Esophagus muscularis mucosa (tissue), 4 donors: ENCODE data around the gene ANO4. TPM values are rescaled to one million over a fixed set of nuclear protein-coding genes. Genes with fewer than 3 reads are reported as not detected.

ENCODE experiments used
- DNase-seq: peaks from one replicate; pipeline ENCODE4 v3.0.0-alpha.2; 2017; ENCODE audit errors: extremely low spot score
- H3K27ac ChIP-seq, 4 donors: fragments of 200-600 bp; sonication (generic); replicated peaks in 1 of 4; 1 replicate in 3 of 4; 2 replicates in 1 of 4; pipeline ENCODE4 v1.5.1; 2016 to 2019; ENCODE audit warnings: mild to moderate bottlenecking in 1 of 4
- H3K27me3 ChIP-seq, 4 donors: fragments of 200-600 bp; sonication (generic); one replicate each; pipeline versions ENCODE4 v1.5.1 to v1.6.0; 2016 to 2019
- H3K36me3 ChIP-seq, 4 donors: fragments of 200-600 bp; sonication (generic); one replicate each; pipeline ENCODE4 v1.5.1; 2016 to 2019
- H3K4me1 ChIP-seq, 4 donors: fragments of 200-600 bp; sonication (generic); one replicate each; pipeline ENCODE4 v1.5.1; 2016 to 2019
- H3K4me3 ChIP-seq, 4 donors: fragments of 200-600 bp; sonication (generic); 1 replicate in 2 of 4; 2 replicates in 2 of 4; pipeline ENCODE4 v1.5.1; 2016 to 2019; ENCODE audit warnings: mild to moderate bottlenecking in 4 of 4, moderate library complexity in 1 of 4
- H3K9me3 ChIP-seq, 4 donors: fragments of 200-600 bp; sonication (generic); 1 replicate in 3 of 4; 2 replicates in 1 of 4; pipeline ENCODE4 v1.5.1; 2016 to 2019
- CTCF ChIP-seq, 3 experiments: fragments of 200-600 bp in 2 of 3; fragments of 450-650 bp in 1 of 3; sonication (generic) in 2 of 3; IDR thresholded peaks; one replicate each; pipeline ENCODE4 v1.5.1; 2017 to 2019; ENCODE audit warnings: antibody characterized with exemption in 3 of 3, mild to moderate bottlenecking in 2 of 3, moderate library complexity in 1 of 3
- EP300 ChIP-seq: sonication (generic); formaldehyde crosslinking; IDR thresholded peaks from one replicate; pipeline ENCODE4 v1.6.1; 2017; ENCODE audit warnings: antibody characterized with exemption
- POLR2A ChIP-seq: fragments of 450-650 bp; IDR thresholded peaks from one replicate; pipeline ENCODE4 v1.6.1; 2017; ENCODE audit warnings: antibody characterized with exemption, moderate library complexity, mild to moderate bottlenecking, low read depth
- POLR2AphosphoS5 ChIP-seq, 2 donors: sonication (generic); formaldehyde crosslinking; IDR thresholded peaks; one replicate each; pipeline ENCODE4 v1.6.1; 2017; ENCODE audit warnings: antibody characterized with exemption in 2 of 2
- WGBS: methylation state at CpG from one replicate; pipeline ENCODE4 v1.1.5; 2018; 5-methylcytosine and 5-hydroxymethylcytosine counted together
- intact Hi-C: fragments of 100-400 bp; cut with DNase I; formaldehyde crosslinking; loops from one replicate; pipeline ENCODE4 v1.15.1; 2023
- total RNA-seq, 4 donors: library from RNA; depleted of rRNA; stranded (reverse); fragments of >200 nt; gene quantifications; one replicate each; pipeline versions ENCODE4 v1.1.0 to v1.2.1, GENCODE V29; 2016

Gene ANO4
- total RNA-seq, 4 donors from 2014 or later = 0.06 to 0.17 TPM; not detected in 2

GRCh38 chr12:101173197-101173749, 378.7 kb downstream of the ANO4 start:
- intact Hi-C loops = no loop called here
- no peak for DNase-seq
- Histone ChIP-seq H3K4me1 (no peaks in the 10 kb centered on the region), H3K27ac (no peak overlapping the region), H3K36me3 (no peaks in the 10 kb centered on the region), H3K9me3 (peaks cover 0 to 3% (median 0%) of the 10 kb centered on the region in 4 donors), H3K27me3 (no peaks in the 10 kb centered on the region), H3K4me3 (no peak overlapping the region)
- TF ChIP-seq CTCF (IDR thresholded peaks at IDR 0.05) (no peak), EP300 (no peak), POLR2A (no peak)
- 77% methylated on average over 3 of the region's 7 CpGs for WGBS

- H3K4me1 ChIP-seq = no peaks in the 10 kb centered on the region
- H3K36me3 ChIP-seq = no peaks in the 10 kb centered on the region
- no peak overlapping the region for H3K27ac ChIP-seq
- TF ChIP-seq POLR2A = no peak
- TF ChIP-seq CTCF (IDR thresholded peaks at IDR 0.05) = no peak
- TF ChIP-seq POLR2AphosphoS5 (IDR thresholded peaks at IDR 0.05) = no peak
- TF ChIP-seq EP300 = no peak
- peaks cover 0 to 3% (median 0%) of the 10 kb centered on the region in 4 donors for H3K9me3 ChIP-seq
- H3K4me3 ChIP-seq = no peak overlapping the region
- WGBS = 79% methylated on average over 3 of the region's 3 CpGs
- no peaks in the 10 kb centered on the region for H3K27me3 ChIP-seq
- intact Hi-C loops = no loop called here
- DNase-seq = no peak
These were observed 380.0 kb downstream of the ANO4 start for GRCh38 chr12:101174541-101174940.

Other genes with a start within 250 kb of the ANO4 start
- 1 to 10 TPM; 2.9 to 7.0 (median 4.3) TPM for gene GAS2L3, start 221.1 kb upstream of the ANO4 start, total RNA-seq